HepG2 (cell line): ENCODE measurements around the gene PLPPR3. TPM values are rescaled to one million over a fixed set of nuclear protein-coding genes. Genes with fewer than 3 reads are reported as not detected.

ENCODE experiments used
- ATAC-seq: fragments of 200-7000 bp; cut with Tn5 transposase; 3 replicates; pipeline ENCODE4 v1.9.1; 2020; ENCODE audit warnings: mild to moderate bottlenecking, moderate library complexity
- BruUV-seq: library from RNA; stranded (reverse); fragments of 400-500 nt; replicated peaks from 2 replicates; lab custom pipeline; 2021; lab: Mats Ljungman, UMichigan
- CTCF ChIA-PET: fragments of 300-600 bp; formaldehyde crosslinking; extraction: SDS; loops from one replicate; lab custom pipeline; 2021; ENCODE audit warnings: low total read pairs, inconsistent platforms, low intra/inter-chr PET ratio; lab: Yijun Ruan, JAX
- POLR2A ChIA-PET: fragments of 350-600 bp; sonication (Branson Sonifier 250); formaldehyde crosslinking; loops from one replicate; lab custom pipeline; 2020; ENCODE audit warnings: antibody characterized with exemption, inconsistent platforms; lab: Yijun Ruan, JAX
- DNase-seq: peaks from one replicate; pipeline ENCODE4 v3.0.0-alpha.2; 2015; ENCODE audit warnings: low spot score
- FAIRE-seq: peaks from 3 replicates; lab custom pipeline; 2011; peaks lifted over from hg19 to GRCh38; lab: Jason Lieb, UNC
- H2AFZ ChIP-seq: one replicate; pipeline ENCODE4 v1.6.1; 2011; ENCODE audit warnings: low read length, inconsistent platforms
- H3K27ac ChIP-seq: fragments of 300-600 bp; 3 replicates; pipeline ENCODE4 v1.8.0; 2011; ENCODE audit warnings: mixed run types, mild to moderate bottlenecking, mixed read lengths, low read length, inconsistent platforms; ENCODE audit not compliant: insufficient read depth; ENCODE audit errors: extremely low read length
- H3K27me3 ChIP-seq, 2 experiments: fragments of 200-600 bp in 1 of 2; 2 replicates in 1 of 2; 3 replicates in 1 of 2; pipeline versions ENCODE4 v1.6.0 to v1.8.0; 2011; ENCODE audit warnings: low read length in 2 of 2, mild to moderate bottlenecking in 2 of 2, moderate library complexity in 2 of 2, inconsistent platforms in 1 of 2; ENCODE audit not compliant: insufficient read depth in 2 of 2, control insufficient read depth in 1 of 2
- H3K36me3 ChIP-seq, 2 experiments: fragments of 200-600 bp in 1 of 2; replicated peaks in 1 of 2; 2 replicates in 1 of 2; 3 replicates in 1 of 2; pipeline versions ENCODE4 v1.5.1 to v1.8.0; 2011; ENCODE audit warnings: low read length in 2 of 2, inconsistent platforms in 1 of 2; ENCODE audit not compliant: insufficient read depth in 2 of 2, control insufficient read depth in 1 of 2
- H3K4me1 ChIP-seq: 2 replicates; pipeline ENCODE4 v1.5.1; 2012; ENCODE audit warnings: low read length, inconsistent platforms; ENCODE audit not compliant: insufficient read depth
- H3K4me2 ChIP-seq: 2 replicates; pipeline ENCODE4 v1.6.0; 2011; ENCODE audit warnings: low read depth, low read length, inconsistent platforms
- H3K4me3 ChIP-seq, 3 experiments: fragments of 200-600 bp in 1 of 3; sonication (generic), shearing (Covaris generic) in 1 of 3; replicated peaks in 1 of 3; 2 replicates each; pipeline ENCODE4 v1.5.1; 2011 to 2016; ENCODE audit warnings: low read length in 3 of 3, inconsistent platforms in 2 of 3, low read depth in 2 of 3, mild to moderate bottlenecking in 2 of 3, control low read depth in 1 of 3, mixed read lengths in 1 of 3; ENCODE audit not compliant: insufficient read depth in 1 of 3
- H3K79me2 ChIP-seq: one replicate; pipeline ENCODE4 v1.6.1; 2011; ENCODE audit warnings: low read length, inconsistent platforms; ENCODE audit not compliant: insufficient read depth
- H3K9ac ChIP-seq: 2 replicates; pipeline ENCODE4 v1.6.0; 2011; ENCODE audit warnings: mild to moderate bottlenecking, low read depth, low read length, inconsistent platforms; ENCODE audit not compliant: insufficient read depth
- H3K9me3 ChIP-seq: 2 replicates; pipeline ENCODE4 v1.5.1; 2012; ENCODE audit warnings: mild to moderate bottlenecking, low read length
- H4K20me1 ChIP-seq: 2 replicates; pipeline ENCODE4 v1.6.0; 2011; ENCODE audit warnings: inconsistent platforms, mild to moderate bottlenecking, low read length, moderate library complexity; ENCODE audit not compliant: insufficient read depth
- AGO2 ChIP-seq: fragments of 200-400 bp; formaldehyde crosslinking; optimal IDR thresholded peaks from 2 replicates; pipeline ENCODE3; 2017; ENCODE audit warnings: mild to moderate bottlenecking, low read depth, low read length, moderate library complexity
- ATM ChIP-seq: fragments of 450-650 bp; IDR thresholded peaks from 2 replicates; pipeline ENCODE4 v1.7.1; 2017; ENCODE audit warnings: mild to moderate bottlenecking, borderline replicate concordance
- POLR2A ChIP-seq, 2 experiments: IDR thresholded peaks; 2 replicates each; pipeline ENCODE4 v1.6.1; 2011; ENCODE audit warnings: low read depth in 2 of 2, low read length in 2 of 2, mild to moderate bottlenecking in 1 of 2, moderate library complexity in 1 of 2; ENCODE audit not compliant: insufficient read depth in 1 of 2
- RBFOX2 ChIP-seq: fragments of 200-400 bp; formaldehyde crosslinking; IDR thresholded peaks from 2 replicates; pipeline ENCODE4 v1.6.1; 2017; ENCODE audit warnings: low read depth, mild to moderate bottlenecking, low read length
- RBM22 ChIP-seq: fragments of 200-400 bp; formaldehyde crosslinking; optimal IDR thresholded peaks from 2 replicates; pipeline ENCODE3; 2017; ENCODE audit warnings: mild to moderate bottlenecking, low read length, moderate library complexity
- SMC3 ChIP-seq: IDR thresholded peaks from 2 replicates; pipeline ENCODE4 v1.6.1; 2011; ENCODE audit warnings: low read length, improper control_type of control experiment
- TEAD2 ChIP-seq: sonication (generic); formaldehyde crosslinking; IDR thresholded peaks from 2 replicates; pipeline ENCODE4 v1.9.0; 2021; ENCODE audit warnings: missing genetic modification reagents
- ZFP82 ChIP-seq: sonication (generic); formaldehyde crosslinking; IDR thresholded peaks from 2 replicates; pipeline ENCODE4 v1.5.1; 2020; ENCODE audit warnings: mild to moderate bottlenecking, missing genetic modification reagents, borderline replicate concordance
- ZFP91 ChIP-seq: sonication (generic); formaldehyde crosslinking; IDR thresholded peaks from 2 replicates; pipeline ENCODE4 v1.9.0; 2022; ENCODE audit warnings: missing genetic modification reagents, mild to moderate bottlenecking, borderline replicate concordance
- ZMYM2 ChIP-seq: sonication (generic); formaldehyde crosslinking; IDR thresholded peaks from 2 replicates; pipeline ENCODE4 v1.8.0; 2022; ENCODE audit warnings: mild to moderate bottlenecking, missing genetic modification reagents
- WGBS: methylation state at CpG from one replicate; pipeline ENCODE4 v1.1.6; 2017; ENCODE audit warnings: low lambda C conversion rate; 5-methylcytosine and 5-hydroxymethylcytosine counted together
- in situ Hi-C: cut with HindIII; loops from 2 replicates; pipeline ENCODE4 v1.10.0; 2017; ENCODE audit warnings: low pct_unique_long_range_greater_than_20kb; ENCODE audit not compliant: extremely low pct_ligation_motif_present
- intact Hi-C: fragments of 100-400 bp; cut with micrococcal nuclease; formaldehyde crosslinking; loops from one replicate; pipeline ENCODE4 v1.10.0; 2022; ENCODE audit not compliant: unreplicated experiment
- polyA plus RNA-seq, 8 experiments: library from polyadenylated mRNA; depleted of rRNA in 3 of 8; stranded (reverse) in 7 of 8; unstranded in 1 of 8; fragments of >200 nt; fragmentation: Illumina TruSeq in 4 of 8; extraction: Trizol in 4 of 8; gene quantifications; 2 replicates each; pipeline versions ENCODE4 v1.2.1 to v1.2.3, GENCODE V29; 2011 to 2016; ENCODE audit warnings: low read depth in 4 of 8, missing spikeins in 1 of 8, mixed read lengths in 1 of 8; ENCODE audit not compliant: insufficient read depth in 1 of 8
- total RNA-seq, 5 experiments: library from RNA; depleted of rRNA; stranded (reverse); fragments of >200 nt; fragmentation: Illumina TruSeq; extraction: Trizol; gene quantifications; 2 replicates each; pipeline ENCODE4 v1.2.3, GENCODE V29; 2016; ENCODE audit warnings: low read depth in 1 of 5

The PLPPR3 gene
- total and polyA plus RNA-seq, 2 of the 13 experiments (the other 11 are each of a cell fraction or from before 2014, with no cell fraction given), result 0.07 to 0.16 TPM

- in situ Hi-C loops (no loop called here), intact Hi-C loops (no loop called here)
- H3K4me2 ChIP-seq, result no peak overlapping the region
- DNase-seq (no peak), FAIRE-seq (no peak), ATAC-seq (no peak; the same call in 2 of the 3 replicates)
- peaks cover 30% of the 10 kb centered on the region for H3K4me1 ChIP-seq
- ChIA-PET POLR2A (no interaction called here), CTCF (no interaction called here)
- no peak overlapping the region for H3K4me3 ChIP-seq
- H3K27ac ChIP-seq, result no peak overlapping the region
- TF ChIP-seq SMC3 (no peak), TEAD2 (CRISPR knock-in tag) (no peak), ZFP91 (0 out of 2 replicates have a peak, but pooled peaks have one; percentile 14), POLR2A (IDR thresholded peaks at IDR 0.05; ENCODE audit: insufficient read depth in 1 of 2, low read depth in 2 of 2, low read length in 2 of 2) (peak; percentile 15 to 30; a peak in 2 of 4 replicates), AGO2 (peak; percentile 25), RBFOX2 (peak; percentile 19), ATM (no peak), ZMYM2 (no peak), RBM22 (peak; percentile 8), ZFP82 (CRISPR knock-in tag) (no peak)
- BruUV-seq, result no TSS peak
- H3K36me3 ChIP-seq, result peaks cover 52 to 93% of the 10 kb centered on the region in 2 experiments; a peak in 4 of 5 replicates
- H3K79me2 ChIP-seq, result peaks cover 78% of the 10 kb centered on the region
- H3K9me3 ChIP-seq, result no peaks in the 10 kb centered on the region
- peaks cover 88% of the 10 kb centered on the region for H4K20me1 ChIP-seq
- no peaks in the 10 kb centered on the region for H3K27me3 ChIP-seq
- WGBS, result 96% methylated on average over 16 of the region's 53 CpGs
- no peak overlapping the region for H2AFZ ChIP-seq
- H3K9ac ChIP-seq, result no peak overlapping the region
Observed at GRCh38 chr19:804419-805165, 17.2 kb downstream of the PLPPR3 start.
